Measurements from ENCODE around the gene HUWE1. TPM values are rescaled to one million over a fixed set of nuclear protein-coding genes. Genes with fewer than 3 reads are reported as not detected.
A peak's percentile ranks its signal among the peaks of the same experiment; 100 is the strongest.

HUWE1 gene
- total RNA-seq, 1 donor from 2014 or later = 225 TPM

- Mint-ChIP-seq H3K36me3 (ENCODE audit: low read depth, unreplicated experiment) (peaks cover 7% of the 10 kb centered on the region), H3K4me3 (ENCODE audit: unreplicated experiment) (peak overlapping the region; percentile 94), H3K27ac (ENCODE audit: unreplicated experiment) (peak overlapping the region; percentile 95), H3K4me1 (ENCODE audit: low read depth, unreplicated experiment) (peaks cover 15% of the 10 kb centered on the region), H3K9me3 (ENCODE audit: unreplicated experiment) (no peaks in the 10 kb centered on the region), H3K27me3 (ENCODE audit: low read depth, unreplicated experiment) (no peaks in the 10 kb centered on the region)
- peaks cover 72% of the 10 kb centered on the region for H3K79me2 ChIP-seq (ENCODE audit: insufficient read depth, low read length)
- H4K20me1 ChIP-seq (ENCODE audit: insufficient read depth, low read length) = peaks cover 43% of the 10 kb centered on the region
- peak overlapping the region; percentile 99 for H3K27ac ChIP-seq (ENCODE audit: low read depth, low read length)
- FAIRE-seq (no peak), DNase-seq (ENCODE audit: low read depth) (peak; percentile 41)
- peaks cover 6% of the 10 kb centered on the region for H3K4me1 ChIP-seq (ENCODE audit: insufficient read depth, low read length)
- H3K27me3 ChIP-seq (ENCODE audit: insufficient read depth, low read length) = no peaks in the 10 kb centered on the region
- no peaks in the 10 kb centered on the region for H3K9me3 ChIP-seq (ENCODE audit: insufficient read depth, low read depth, low read length)
- peaks cover 17% of the 10 kb centered on the region for H3K36me3 ChIP-seq (ENCODE audit: insufficient read depth, low read length)
- peak overlapping the region; percentile 97 for H3K4me2 ChIP-seq (ENCODE audit: low read length)
- no peak overlapping the region for H2AFZ ChIP-seq (ENCODE audit: low read depth, low read length)
- peak overlapping the region; percentile 89 for H3K4me3 ChIP-seq (ENCODE audit: insufficient read depth, low read depth, low read length)
- H3K9ac ChIP-seq (ENCODE audit: low read length) = peak overlapping the region; percentile 100
- TF ChIP-seq EZH2 (IDR thresholded peaks at IDR 0.05; ENCODE audit: insufficient read depth, low read length) (no peak), CTCF (IDR thresholded peaks at IDR 0.05; ENCODE audit: insufficient read depth, low read depth, low read length) (no peak)
These were observed 3.5 kb downstream of the HUWE1 start for GRCh38 chrX:53682885-53683555.

- Mint-ChIP-seq H3K36me3 (ENCODE audit: low read depth, unreplicated experiment) (peaks cover 7% of the 10 kb centered on the region), H3K27me3 (ENCODE audit: low read depth, unreplicated experiment) (no peaks in the 10 kb centered on the region), H3K9me3 (ENCODE audit: unreplicated experiment) (no peaks in the 10 kb centered on the region), H3K4me1 (ENCODE audit: low read depth, unreplicated experiment) (peaks cover 15% of the 10 kb centered on the region), H3K27ac (ENCODE audit: unreplicated experiment) (peak overlapping the region; percentile 30), H3K4me3 (ENCODE audit: unreplicated experiment) (peak overlapping the region; percentile 94)
- H3K4me3 ChIP-seq (ENCODE audit: insufficient read depth, low read depth, low read length) = peak overlapping the region; percentile 89
- no peak overlapping the region for H2AFZ ChIP-seq (ENCODE audit: low read depth, low read length)
- peaks cover 86% of the 10 kb centered on the region for H3K79me2 ChIP-seq (ENCODE audit: insufficient read depth, low read length)
- no peaks in the 10 kb centered on the region for H3K9me3 ChIP-seq (ENCODE audit: insufficient read depth, low read depth, low read length)
- FAIRE-seq (no peak), DNase-seq (ENCODE audit: low read depth) (peak; percentile 55)
- TF ChIP-seq CTCF (IDR thresholded peaks at IDR 0.05; ENCODE audit: insufficient read depth, low read depth, low read length) (no peak), EZH2 (IDR thresholded peaks at IDR 0.05; ENCODE audit: insufficient read depth, low read length) (no peak)
- no peaks in the 10 kb centered on the region for H3K27me3 ChIP-seq (ENCODE audit: insufficient read depth, low read length)
- H4K20me1 ChIP-seq (ENCODE audit: insufficient read depth, low read length) = peaks cover 55% of the 10 kb centered on the region
- H3K4me1 ChIP-seq (ENCODE audit: insufficient read depth, low read length) = peaks cover 6% of the 10 kb centered on the region
- peak overlapping the region; percentile 97 for H3K4me2 ChIP-seq (ENCODE audit: low read length)
- peaks cover 17% of the 10 kb centered on the region for H3K36me3 ChIP-seq (ENCODE audit: insufficient read depth, low read length)
- H3K9ac ChIP-seq (ENCODE audit: low read length) = peak overlapping the region; percentile 100
- H3K27ac ChIP-seq (ENCODE audit: low read depth, low read length) = peak overlapping the region; percentile 99
These were observed 4.9 kb downstream of the HUWE1 start for GRCh38 chrX:53681661-53682060.

- no peak overlapping the region for H3K27ac Mint-ChIP-seq (ENCODE audit: unreplicated experiment)
- H4K20me1 ChIP-seq (ENCODE audit: insufficient read depth, low read length) = peaks cover 81% of the 10 kb centered on the region
- H3K27ac ChIP-seq (ENCODE audit: low read depth, low read length) = no peak overlapping the region
- no peak overlapping the region for H3K4me3 Mint-ChIP-seq (ENCODE audit: unreplicated experiment)
- H3K36me3 Mint-ChIP-seq (ENCODE audit: low read depth, unreplicated experiment) = peaks cover 8% of the 10 kb centered on the region
- peak; percentile 14 for TF ChIP-seq CTCF (IDR thresholded peaks at IDR 0.05; ENCODE audit: insufficient read depth, low read depth, low read length)
- no peak for TF ChIP-seq EZH2 (IDR thresholded peaks at IDR 0.05; ENCODE audit: insufficient read depth, low read length)
- H3K79me2 ChIP-seq (ENCODE audit: insufficient read depth, low read length) = peaks cover 99% of the 10 kb centered on the region
- no peaks in the 10 kb centered on the region for H3K9me3 ChIP-seq (ENCODE audit: insufficient read depth, low read depth, low read length)
- H3K4me1 ChIP-seq (ENCODE audit: insufficient read depth, low read length) = peaks cover 6% of the 10 kb centered on the region
- DNase-seq (ENCODE audit: low read depth) (no peak), FAIRE-seq (no peak)
- H3K9ac ChIP-seq (ENCODE audit: low read length) = no peak overlapping the region
- no peaks in the 10 kb centered on the region for H3K9me3 Mint-ChIP-seq (ENCODE audit: unreplicated experiment)
- no peaks in the 10 kb centered on the region for H3K27me3 ChIP-seq (ENCODE audit: insufficient read depth, low read length)
- no peak overlapping the region for H3K4me2 ChIP-seq (ENCODE audit: low read length)
- no peak overlapping the region for H2AFZ ChIP-seq (ENCODE audit: low read depth, low read length)
- H3K36me3 ChIP-seq (ENCODE audit: insufficient read depth, low read length) = peaks cover 24% of the 10 kb centered on the region
- H3K27me3 Mint-ChIP-seq (ENCODE audit: low read depth, unreplicated experiment) = no peaks in the 10 kb centered on the region
- H3K4me3 ChIP-seq (ENCODE audit: insufficient read depth, low read depth, low read length) = no peak overlapping the region
- H3K4me1 Mint-ChIP-seq (ENCODE audit: low read depth, unreplicated experiment) = peaks cover 15% of the 10 kb centered on the region
These were observed 7.9 kb downstream of the HUWE1 start for GRCh38 chrX:53678667-53679066.
